GM12878 (cell line): Measurements from ENCODE around the gene CELF2. TPM values are rescaled to one million over a fixed set of nuclear protein-coding genes. Genes with fewer than 3 reads are reported as not detected.

ENCODE experiments used
- CHD4 ChIP-seq: fragments of 200-600 bp; sonication (generic); IDR thresholded peaks from 2 replicates; pipeline ENCODE4 v1.6.1; 2016; ENCODE audit warnings: mild to moderate bottlenecking
- ESRRA ChIP-seq: IDR thresholded peaks from 2 replicates; pipeline ENCODE4 v1.6.1; 2012; ENCODE audit warnings: mild to moderate bottlenecking, low read length, improper control_type of control experiment
- HDAC2 ChIP-seq: fragments of 200-600 bp; sonication (generic); IDR thresholded peaks from 2 replicates; pipeline ENCODE4 v1.6.1; 2017
- IKZF1 ChIP-seq: fragments of 450-650 bp; conservative IDR thresholded peaks from 2 replicates; pipeline ENCODE4 v1.6.1; 2017; ENCODE audit warnings: antibody characterized with exemption, mild to moderate bottlenecking
- JUNB ChIP-seq: IDR thresholded peaks from 2 replicates; pipeline ENCODE4 v1.6.1; 2016; ENCODE audit warnings: antibody characterized with exemption, mild to moderate bottlenecking
- MTA2 ChIP-seq: fragments of 450-650 bp; IDR thresholded peaks from 2 replicates; pipeline ENCODE4 v1.6.1; 2016; ENCODE audit warnings: low read depth, mild to moderate bottlenecking, moderate library complexity
- MXI1 ChIP-seq: fragments of 150-350 bp; IDR thresholded peaks from 2 replicates; pipeline ENCODE4 v1.6.1; 2011; ENCODE audit warnings: low read depth, mild to moderate bottlenecking, inconsistent platforms, low read length, improper control_type of control experiment
- POLR2A ChIP-seq: IDR thresholded peaks from 2 replicates; pipeline ENCODE4 v1.6.1; 2011; ENCODE audit warnings: low read depth, mild to moderate bottlenecking, low read length
- POU2F2 ChIP-seq: IDR thresholded peaks from 3 replicates; pipeline ENCODE4 v1.6.1; 2011; ENCODE audit warnings: low read depth, mild to moderate bottlenecking, low read length, borderline replicate concordance
- RAD21 ChIP-seq: IDR thresholded peaks from 2 replicates; pipeline ENCODE4 v1.6.1; 2011; ENCODE audit warnings: mild to moderate bottlenecking, low read depth, low read length, moderate library complexity; ENCODE audit not compliant: insufficient read depth
- RELB ChIP-seq: fragments of 450-650 bp; IDR thresholded peaks from 2 replicates; pipeline ENCODE4 v1.6.1; 2017; ENCODE audit warnings: low read depth, mild to moderate bottlenecking, moderate library complexity
- SMC3 ChIP-seq: IDR thresholded peaks from 2 replicates; pipeline ENCODE4 v1.6.1; 2011; ENCODE audit warnings: low read length, improper control_type of control experiment, borderline replicate concordance
- YY1 ChIP-seq: IDR thresholded peaks from 2 replicates; pipeline ENCODE4 v1.6.1; 2011; ENCODE audit warnings: low read depth, mild to moderate bottlenecking, low read length
- ZNF24 ChIP-seq: fragments of 450-650 bp; IDR thresholded peaks from 2 replicates; pipeline ENCODE4 v1.6.1; 2017; ENCODE audit warnings: antibody characterized with exemption, mild to moderate bottlenecking
- ZNF274 ChIP-seq: IDR thresholded peaks from one replicate; pipeline ENCODE4 v1.8.0; 2011; ENCODE audit not compliant: insufficient read length, insufficient read depth
- ZNF622 ChIP-seq: fragments of 450-650 bp; IDR thresholded peaks from 2 replicates; pipeline ENCODE4 v1.6.1; 2017; ENCODE audit warnings: mild to moderate bottlenecking, inconsistent platforms
- polyA plus RNA-seq, 11 experiments: library from polyadenylated mRNA; depleted of rRNA in 4 of 11; unstranded in 6 of 11; stranded (reverse) in 5 of 11; fragments of >200 nt; fragmentation: Nextera tagmentation in 4 of 11; fragmentation: Illumina TruSeq in 1 of 11; extraction: Ambion mirVana in 4 of 11; extraction: Trizol in 1 of 11; gene quantifications; 1 replicate in 1 of 11; 2 replicates in 10 of 11; pipeline versions ENCODE4 v1.2.1 to v1.2.3, GENCODE V29; 2011 to 2016; ENCODE audit warnings: inconsistent platforms in 2 of 11, missing spikeins in 2 of 11, low read depth in 1 of 11
- total RNA-seq, 4 experiments: library from RNA; depleted of rRNA in 3 of 4; stranded (reverse); fragments of >200 nt in 3 of 4; fragmentation: Illumina TruSeq in 1 of 4; extraction: Trizol in 1 of 4; gene quantifications; 2 replicates each; pipeline versions ENCODE4 v1.2.1 to v1.2.3, GENCODE V29; 2013 to 2021
- TF ChIP-seq, protein P1 (sequence below): fragments of 450-650 bp; IDR thresholded peaks from 2 replicates; pipeline ENCODE4 v1.6.1; 2017; ENCODE audit warnings: mild to moderate bottlenecking

Gene CELF2
- total and polyA plus RNA-seq, 10 of the 15 experiments (the other 5 are each of a cell fraction or from before 2014, with no cell fraction given) = 20.8 to 129 (median 86.3) TPM

DNA sequence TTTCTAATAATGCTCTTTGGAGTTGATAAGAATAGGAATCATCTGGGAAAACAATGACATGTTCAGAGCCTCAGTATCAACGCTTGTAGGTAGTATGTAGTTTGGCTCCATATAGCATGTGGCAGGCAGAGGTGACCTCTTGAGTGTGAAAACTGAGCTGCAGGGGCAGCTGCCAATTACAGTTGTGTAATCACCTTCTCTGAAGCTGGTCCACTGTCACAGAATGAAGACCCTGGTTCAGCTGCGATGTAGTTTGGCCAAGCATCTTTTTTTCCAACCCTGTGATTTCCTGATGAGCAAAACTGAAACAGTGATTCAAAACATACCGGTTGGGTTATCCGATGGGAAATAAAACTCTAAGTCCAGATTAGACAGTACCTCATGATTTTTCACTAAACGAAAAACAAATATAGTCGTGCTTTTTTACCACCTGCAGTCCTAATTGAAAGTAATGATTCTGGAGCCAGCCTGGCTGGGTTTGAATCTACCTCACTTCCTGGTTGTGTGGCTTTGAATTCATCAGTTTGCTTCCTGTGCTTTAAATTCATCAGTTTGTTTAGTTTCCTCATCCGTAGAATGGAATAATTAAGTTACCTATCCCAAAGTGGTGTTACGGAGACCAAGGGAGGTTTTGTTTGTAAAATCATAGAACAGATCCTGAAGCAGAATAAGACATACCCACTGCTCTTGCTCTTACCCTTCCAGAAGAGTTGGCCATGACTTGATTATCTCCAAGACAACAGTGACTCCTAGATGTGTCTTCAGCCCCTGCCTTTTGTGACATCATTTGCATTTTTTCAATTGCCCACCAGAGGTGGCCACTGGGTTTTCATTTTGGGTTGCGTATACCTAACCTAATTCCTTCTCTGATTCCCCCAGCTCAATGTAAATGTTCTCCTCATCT is 87.4 kb downstream of the CELF2 start (continued):
- TF ChIP-seq, protein P1, sequence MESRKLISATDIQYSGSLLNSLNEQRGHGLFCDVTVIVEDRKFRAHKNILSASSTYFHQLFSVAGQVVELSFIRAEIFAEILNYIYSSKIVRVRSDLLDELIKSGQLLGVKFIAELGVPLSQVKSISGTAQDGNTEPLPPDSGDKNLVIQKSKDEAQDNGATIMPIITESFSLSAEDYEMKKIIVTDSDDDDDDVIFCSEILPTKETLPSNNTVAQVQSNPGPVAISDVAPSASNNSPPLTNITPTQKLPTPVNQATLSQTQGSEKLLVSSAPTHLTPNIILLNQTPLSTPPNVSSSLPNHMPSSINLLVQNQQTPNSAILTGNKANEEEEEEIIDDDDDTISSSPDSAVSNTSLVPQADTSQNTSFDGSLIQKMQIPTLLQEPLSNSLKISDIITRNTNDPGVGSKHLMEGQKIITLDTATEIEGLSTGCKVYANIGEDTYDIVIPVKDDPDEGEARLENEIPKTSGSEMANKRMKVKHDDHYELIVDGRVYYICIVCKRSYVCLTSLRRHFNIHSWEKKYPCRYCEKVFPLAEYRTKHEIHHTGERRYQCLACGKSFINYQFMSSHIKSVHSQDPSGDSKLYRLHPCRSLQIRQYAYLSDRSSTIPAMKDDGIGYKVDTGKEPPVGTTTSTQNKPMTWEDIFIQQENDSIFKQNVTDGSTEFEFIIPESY = no peak
- TF ChIP-seq ESRRA = no peak
- TF ChIP-seq POU2F2 = no peak
- TF ChIP-seq IKZF1 = no peak
- no peak for TF ChIP-seq MXI1
- no peak for TF ChIP-seq CHD4
- no peak for TF ChIP-seq HDAC2
- peak; percentile 40; the same call in 1 of the 2 replicates for TF ChIP-seq RAD21
- no peak for TF ChIP-seq ZNF274
- TF ChIP-seq JUNB = 0 out of 2 replicates have a peak, but pooled peaks have one; percentile 19
- TF ChIP-seq SMC3 = peak; percentile 27; the same call in 1 of the 2 replicates
- TF ChIP-seq MTA2 = no peak
- no peak for TF ChIP-seq YY1
- no peak for TF ChIP-seq ZNF24
- no peak for TF ChIP-seq RELB
- no peak for TF ChIP-seq ZNF622
- no peak for TF ChIP-seq POLR2A
